Activated T-cell treated with anti-CD3 and anti-CD28 coated beads, Interleukin-2, amount 50 U/mL, for 1 hour (primary cell): ENCODE results near the gene RPL28.

ENCODE experiments used
- DNase-seq: peaks from one replicate; pipeline ENCODE4 v3.0.0-alpha.2; 2020

RPL28 gene

GRCh38 chr19:55385724-55386492, at the start of gene RPL28:
TSS of gene RPL28 (plus strand) at chr19:55385932. CDS start at chr19:55386358, 426 bp downstream.
- DNase-seq: peak; percentile 99

GRCh38 chr19:55336101-55336500, 49.6 kb upstream of the RPL28 start:
- DNase-seq: no peak

GRCh38 chr19:55339105-55339888, 46.4 kb upstream of the RPL28 start, which contains the start of gene KMT5C:
TSS of gene KMT5C (plus strand) at chr19:55339876. CDS start at chr19:55341937, 2,061 bp downstream.
- DNase-seq: peak; percentile 100

GRCh38 chr19:55339889-55340783, 45.6 kb upstream of the RPL28 start:
- no peak for DNase-seq

- peak; percentile 33 for DNase-seq
These were observed 45.0 kb upstream of the RPL28 start for GRCh38 chr19:55340784-55341147.

- DNase-seq: peak; percentile 51
These were observed 44.6 kb upstream of the RPL28 start for GRCh38 chr19:55341171-55341588.

GRCh38 chr19:55341595-55342531, 43.9 kb upstream of the RPL28 start:
- no peak for DNase-seq

- no peak for DNase-seq
These were observed 41.3 kb upstream of the RPL28 start for GRCh38 chr19:55344444-55344843.

- DNase-seq: no peak
These were observed 40.5 kb upstream of the RPL28 start for GRCh38 chr19:55345101-55345817.

GRCh38 chr19:55345818-55346724, 39.7 kb upstream of the RPL28 start:
- DNase-seq: no peak

GRCh38 chr19:55346725-55347441, 38.8 kb upstream of the RPL28 start:
- DNase-seq: no peak

GRCh38 chr19:55347442-55348009, 38.2 kb upstream of the RPL28 start:
- no peak for DNase-seq

GRCh38 chr19:55348317-55349034, 37.3 kb upstream of the RPL28 start:
- no peak for DNase-seq

- no peak for DNase-seq
These were observed 35.0 kb upstream of the RPL28 start for GRCh38 chr19:55350620-55351315.

- DNase-seq: no peak
These were observed 33.7 kb upstream of the RPL28 start for GRCh38 chr19:55352040-55352439.

- no peak for DNase-seq
These were observed 33.1 kb upstream of the RPL28 start for GRCh38 chr19:55352549-55353145.

GRCh38 chr19:55353356-55353802, 32.4 kb upstream of the RPL28 start:
- no peak for DNase-seq
